Calu3 (cell line): ENCODE data around the gene TNIK. TPM values are rescaled to one million over a fixed set of nuclear protein-coding genes. Genes with fewer than 3 reads are reported as not detected.
A peak's percentile ranks its signal among the peaks of the same experiment; 100 is the strongest.

ENCODE experiments used
- BruUV-seq: library from RNA; stranded (reverse); fragments of 400-500 nt; replicated peaks from 2 replicates; lab custom pipeline; 2021; lab: Mats Ljungman, UMichigan
- CTCF ChIA-PET: fragments of 300-600 bp; sonication (Branson Sonifier 250); formaldehyde crosslinking; loops from one replicate; lab custom pipeline; 2022; ENCODE audit warnings: antibody characterized with exemption; lab: Charles Lee
- DNase-seq: peaks from one replicate; pipeline ENCODE4 v3.0.0; 2022
- H3K27ac Mint-ChIP-seq: one replicate; pipeline ENCODE4 v1.8.0; 2022; ENCODE audit warnings: mixed read lengths; ENCODE audit not compliant: unreplicated experiment
- H3K27me3 Mint-ChIP-seq: one replicate; pipeline ENCODE4 v1.8.0; 2022; ENCODE audit warnings: mixed read lengths; ENCODE audit not compliant: unreplicated experiment
- H3K36me3 Mint-ChIP-seq: one replicate; pipeline ENCODE4 v1.8.0; 2022; ENCODE audit warnings: mild to moderate bottlenecking, moderate library complexity, mixed read lengths; ENCODE audit not compliant: insufficient read depth, unreplicated experiment
- H3K4me1 Mint-ChIP-seq: one replicate; pipeline ENCODE4 v1.8.0; 2022; ENCODE audit warnings: mild to moderate bottlenecking, low read depth, mixed read lengths; ENCODE audit not compliant: unreplicated experiment
- H3K4me3 Mint-ChIP-seq: one replicate; pipeline ENCODE4 v1.8.0; 2022; ENCODE audit warnings: mild to moderate bottlenecking, low read depth, moderate library complexity, mixed read lengths; ENCODE audit not compliant: unreplicated experiment
- H3K9me3 Mint-ChIP-seq: one replicate; pipeline ENCODE4 v1.8.0; 2022; ENCODE audit warnings: low read depth, mixed read lengths; ENCODE audit not compliant: unreplicated experiment
- intact Hi-C: fragments of 100-400 bp; cut with micrococcal nuclease; formaldehyde crosslinking; loops from one replicate; pipeline ENCODE4 v1.10.0; 2022; ENCODE audit not compliant: unreplicated experiment
- total RNA-seq: library from RNA; stranded (reverse); gene quantifications from 2 replicates; pipeline ENCODE4 v1.2.3, GENCODE V29; 2022
- TF ChIP-seq, protein P1 (sequence below): fragments of 200-600 bp; IDR thresholded peaks from one replicate; pipeline ENCODE4 v1.8.0; 2022; ENCODE audit warnings: antibody characterized with exemption; ENCODE audit not compliant: unreplicated experiment

The TNIK gene
- total RNA-seq, 1 experiment from 2014 or later: 19.7 TPM

GRCh38 chr3:171363202-171363601, 97.0 kb downstream of the TNIK start:
- H3K27me3 Mint-ChIP-seq: no peaks in the 10 kb centered on the region
- H3K4me1 Mint-ChIP-seq: peaks cover 34% of the 10 kb centered on the region
- BruUV-seq: no TSS peak
- intact Hi-C loops: no loop called here
- no peak for DNase-seq
- no peaks in the 10 kb centered on the region for H3K9me3 Mint-ChIP-seq
- H3K27ac Mint-ChIP-seq: no peak overlapping the region
- TF ChIP-seq, protein P1, sequence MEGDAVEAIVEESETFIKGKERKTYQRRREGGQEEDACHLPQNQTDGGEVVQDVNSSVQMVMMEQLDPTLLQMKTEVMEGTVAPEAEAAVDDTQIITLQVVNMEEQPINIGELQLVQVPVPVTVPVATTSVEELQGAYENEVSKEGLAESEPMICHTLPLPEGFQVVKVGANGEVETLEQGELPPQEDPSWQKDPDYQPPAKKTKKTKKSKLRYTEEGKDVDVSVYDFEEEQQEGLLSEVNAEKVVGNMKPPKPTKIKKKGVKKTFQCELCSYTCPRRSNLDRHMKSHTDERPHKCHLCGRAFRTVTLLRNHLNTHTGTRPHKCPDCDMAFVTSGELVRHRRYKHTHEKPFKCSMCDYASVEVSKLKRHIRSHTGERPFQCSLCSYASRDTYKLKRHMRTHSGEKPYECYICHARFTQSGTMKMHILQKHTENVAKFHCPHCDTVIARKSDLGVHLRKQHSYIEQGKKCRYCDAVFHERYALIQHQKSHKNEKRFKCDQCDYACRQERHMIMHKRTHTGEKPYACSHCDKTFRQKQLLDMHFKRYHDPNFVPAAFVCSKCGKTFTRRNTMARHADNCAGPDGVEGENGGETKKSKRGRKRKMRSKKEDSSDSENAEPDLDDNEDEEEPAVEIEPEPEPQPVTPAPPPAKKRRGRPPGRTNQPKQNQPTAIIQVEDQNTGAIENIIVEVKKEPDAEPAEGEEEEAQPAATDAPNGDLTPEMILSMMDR: no peak
- CTCF ChIA-PET: no interaction called here
- H3K36me3 Mint-ChIP-seq: no peaks in the 10 kb centered on the region
- H3K4me3 Mint-ChIP-seq: no peak overlapping the region

GRCh38 chr3:171362575-171362974, 97.6 kb downstream of the TNIK start:
- TF ChIP-seq, protein P1: no peak
- BruUV-seq: no TSS peak
- no peaks in the 10 kb centered on the region for H3K36me3 Mint-ChIP-seq
- H3K4me3 Mint-ChIP-seq: no peak overlapping the region
- intact Hi-C loops: no loop called here
- no peak overlapping the region for H3K27ac Mint-ChIP-seq
- H3K9me3 Mint-ChIP-seq: no peaks in the 10 kb centered on the region
- no peaks in the 10 kb centered on the region for H3K27me3 Mint-ChIP-seq
- CTCF ChIA-PET: no interaction called here
- DNase-seq: no peak
- H3K4me1 Mint-ChIP-seq: peaks cover 40% of the 10 kb centered on the region

DNA sequence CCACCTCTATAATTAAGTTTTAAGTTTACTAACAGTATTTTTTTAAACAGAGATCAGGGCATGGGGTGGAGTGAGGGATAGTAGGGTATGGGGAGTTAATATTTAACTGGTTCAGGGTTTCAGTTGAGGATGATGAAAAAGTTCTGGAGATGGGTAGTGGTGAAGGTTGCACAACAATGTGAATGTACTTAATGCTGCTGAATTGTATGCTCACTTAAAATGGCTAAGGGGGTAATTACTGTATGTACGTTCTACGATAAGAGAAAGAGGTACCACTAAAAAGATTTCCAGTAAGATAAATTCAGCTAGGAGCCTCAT, 101.4 kb downstream of the TNIK start:
- H3K27me3 Mint-ChIP-seq: no peaks in the 10 kb centered on the region
- CTCF ChIA-PET: no interaction called here
- no peak for DNase-seq

DNA sequence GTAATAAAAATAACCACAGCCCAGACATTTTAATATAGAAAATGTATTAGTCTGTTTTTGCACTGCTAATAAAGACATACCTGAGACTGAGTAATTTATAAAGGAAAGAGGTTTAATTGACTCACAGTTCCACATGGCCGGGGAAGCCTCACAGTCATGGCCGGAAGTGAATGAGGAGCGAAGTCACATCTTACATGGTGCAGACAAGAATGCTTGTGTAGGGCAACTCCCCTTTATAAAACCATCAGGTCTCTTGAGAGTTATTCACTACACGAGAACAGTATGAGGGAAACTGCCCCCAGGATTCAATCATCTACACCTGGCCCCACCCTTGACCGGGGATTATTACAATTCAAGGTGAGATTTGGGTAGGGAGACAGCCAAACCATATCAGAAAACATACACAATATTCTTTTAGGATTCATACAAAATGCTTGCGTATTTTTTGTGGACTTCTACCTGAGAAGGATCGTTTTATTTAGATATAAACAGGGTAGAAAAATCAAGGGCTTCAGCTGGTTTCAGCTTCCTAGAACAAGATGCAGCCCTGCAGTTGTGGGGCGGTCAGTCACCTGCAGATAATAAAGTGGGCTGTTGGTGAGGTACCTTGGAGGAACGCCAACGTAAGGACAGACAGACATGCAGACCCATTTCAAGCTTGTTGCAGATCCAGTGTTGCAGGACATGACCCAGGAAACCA, 101.9 kb downstream of the TNIK start:
- Mint-ChIP-seq H3K27me3 (no peaks in the 10 kb centered on the region), H3K36me3 (peaks cover 8% of the 10 kb centered on the region), H3K27ac (peak overlapping the region; percentile 78), H3K4me1 (peaks cover 73% of the 10 kb centered on the region), H3K4me3 (no peak overlapping the region), H3K9me3 (no peaks in the 10 kb centered on the region)
- intact Hi-C loops: loop anchor here (5.0 to 10.0 kb wide), 4 partner anchors 96 to 206 kb away; no protein-coding TSS in a partner anchor
- DNase-seq: no peak
- TF ChIP-seq, protein P1: no peak
- CTCF ChIA-PET: no interaction called here
- no TSS peak for BruUV-seq

More for the DNA sequence above, 101.4 kb downstream of the TNIK start:
- no TSS peak for BruUV-seq
- Mint-ChIP-seq H3K27ac (peak overlapping the region; percentile 78), H3K9me3 (no peaks in the 10 kb centered on the region), H3K4me3 (no peak overlapping the region), H3K36me3 (peaks cover 8% of the 10 kb centered on the region), H3K4me1 (peaks cover 70% of the 10 kb centered on the region)
- intact Hi-C loops: loop anchor here (5.0 to 10.0 kb wide), 4 partner anchors 97 to 206 kb away; no protein-coding TSS in a partner anchor
- TF ChIP-seq, protein P1: no peak
